SHP77 (cell line): Measurements from ENCODE around the gene SUN1.

Source experiments
- DNase-seq, 2 experiments: peaks; one replicate each; lab custom pipeline; 2025; lab: John Stamatoyannopoulos, UW

SUN1 gene

DNA sequence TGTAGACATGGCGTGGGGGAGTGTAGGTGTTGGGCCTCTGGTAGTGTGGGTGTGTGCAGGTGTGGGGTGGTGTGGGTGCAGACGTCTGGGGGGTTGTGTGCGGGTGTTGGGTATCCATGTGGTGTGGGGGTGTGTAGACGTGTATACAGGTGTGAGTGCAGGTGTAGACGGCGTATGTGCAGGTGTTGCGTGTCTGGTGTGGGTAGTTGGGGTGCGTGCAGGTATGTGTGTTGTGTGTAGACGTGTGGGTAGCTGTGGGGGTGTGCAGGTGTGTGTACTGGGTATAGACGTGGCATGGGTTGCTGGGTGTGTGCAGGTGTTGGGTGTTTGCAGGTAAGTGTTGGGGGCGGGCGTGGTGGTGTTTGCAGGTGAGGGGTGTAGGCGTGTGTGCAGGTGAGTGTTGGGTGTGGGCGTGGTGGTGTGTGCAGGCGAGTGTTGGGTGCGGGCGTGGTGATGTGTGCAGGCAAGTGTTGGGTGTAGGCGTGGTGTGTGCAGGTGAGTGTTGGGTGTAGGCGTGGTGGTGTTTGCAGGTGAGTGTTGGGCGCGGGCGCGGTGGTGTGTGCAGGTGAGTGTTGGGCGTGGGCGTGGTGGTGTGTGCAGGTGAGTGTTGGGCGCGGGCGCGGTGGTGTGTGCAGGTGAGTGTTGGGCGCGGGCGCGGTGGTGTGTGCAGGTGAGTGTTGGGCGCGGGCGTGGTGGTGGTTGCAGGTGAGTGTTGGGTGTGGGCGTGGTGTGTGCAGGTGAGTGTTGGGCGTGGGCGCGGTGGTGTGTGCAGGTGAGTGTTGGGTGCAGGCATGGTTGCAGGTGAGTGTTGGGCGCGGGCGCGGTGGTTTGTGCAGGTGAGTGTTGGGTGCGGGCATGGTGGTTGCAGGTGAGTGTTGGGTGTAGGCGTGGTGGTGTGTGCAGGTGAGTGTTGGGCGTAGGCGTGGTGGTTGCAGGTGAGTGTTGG lies 60.6 kb downstream of the SUN1 start:
- DNase-seq: no peak

DNA sequence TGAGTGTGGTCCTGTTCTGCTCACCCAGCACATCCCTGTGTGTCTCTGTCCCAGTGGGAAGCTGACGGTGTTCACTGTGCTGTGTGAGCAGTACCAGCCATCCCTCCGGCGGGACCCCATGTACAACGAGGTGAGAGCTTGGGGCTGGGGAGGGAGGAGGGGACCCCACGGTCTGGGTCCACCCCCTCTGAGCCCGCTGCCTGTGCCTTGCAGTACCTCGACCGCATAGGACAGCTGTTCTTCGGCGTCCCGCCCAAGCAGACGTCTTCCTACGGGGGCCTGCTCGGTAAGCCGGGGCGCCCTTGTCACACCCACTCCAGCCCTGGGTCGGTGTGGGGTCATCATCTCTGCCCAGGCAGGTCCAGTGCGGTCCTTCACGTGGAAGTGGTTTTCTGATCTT lies 61.4 kb downstream of the SUN1 start:
- no peak for DNase-seq

GRCh38 chr7:894164-894867 lies 62.0 kb downstream of the SUN1 start:
- no peak for DNase-seq

- no peak for DNase-seq
Measured at GRCh38 chr7:894927-895450, 62.7 kb downstream of the SUN1 start.

GRCh38 chr7:895451-896052 lies 63.3 kb downstream of the SUN1 start:
- no peak for DNase-seq

GRCh38 chr7:896346-897075 lies 64.2 kb downstream of the SUN1 start:
- no peak for DNase-seq

- DNase-seq: no peak
Measured at GRCh38 chr7:897086-897485, 64.8 kb downstream of the SUN1 start.

DNA sequence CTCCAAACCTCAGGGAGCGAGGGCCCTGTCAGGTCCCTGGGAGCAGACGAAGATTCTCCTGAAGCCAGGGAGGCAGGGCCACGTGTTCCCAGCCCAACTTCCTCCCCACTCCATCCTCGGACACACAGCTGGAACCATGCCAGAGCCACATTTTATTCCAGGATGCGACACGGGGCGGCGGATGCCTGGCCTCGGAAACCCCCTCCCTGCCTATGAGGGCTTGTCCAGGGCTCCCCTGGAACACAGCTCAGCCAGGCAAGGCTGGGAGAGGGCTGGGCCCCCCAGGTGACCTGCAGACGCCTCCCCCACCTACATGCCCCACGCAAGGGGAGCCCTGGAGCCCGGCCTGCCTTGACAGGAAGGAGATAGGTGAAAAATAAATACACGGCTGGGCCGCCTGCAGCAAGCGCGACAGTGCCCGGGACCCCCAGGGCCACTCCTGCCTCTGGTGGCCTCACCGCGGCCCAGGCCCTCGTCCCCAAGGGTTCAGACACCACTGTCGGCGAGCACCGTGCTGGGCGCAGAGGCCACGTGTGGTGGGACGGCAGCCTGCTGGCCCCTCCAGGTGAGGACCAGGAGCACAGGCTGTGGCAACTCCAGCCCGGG lies 65.6 kb downstream of the SUN1 start:
- DNase-seq: peak in 1 of 2 experiments; percentile 25

DNA sequence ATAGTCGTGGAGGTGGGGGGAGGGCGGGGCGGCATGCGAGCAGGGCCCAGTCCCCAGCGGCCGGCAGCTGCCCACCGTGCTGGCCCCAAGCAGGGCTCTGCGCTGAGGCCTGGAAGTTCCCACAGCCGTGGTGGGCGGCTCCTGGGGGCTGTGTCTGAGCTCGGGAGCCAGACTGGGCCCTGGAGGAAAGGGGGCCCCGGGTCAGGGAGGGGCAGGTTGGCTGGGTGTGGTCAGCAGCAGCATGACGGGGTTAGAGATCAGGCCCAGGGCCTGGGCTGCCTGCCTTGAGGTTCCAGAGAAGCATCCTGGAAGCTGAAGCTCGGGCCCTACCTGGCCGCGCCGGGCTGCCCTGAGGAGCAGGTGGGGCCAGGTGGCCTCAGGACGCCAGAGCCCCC lies 66.2 kb downstream of the SUN1 start:
- no peak for DNase-seq

GRCh38 chr7:898855-899681 lies 66.8 kb downstream of the SUN1 start:
- no peak for DNase-seq

DNA sequence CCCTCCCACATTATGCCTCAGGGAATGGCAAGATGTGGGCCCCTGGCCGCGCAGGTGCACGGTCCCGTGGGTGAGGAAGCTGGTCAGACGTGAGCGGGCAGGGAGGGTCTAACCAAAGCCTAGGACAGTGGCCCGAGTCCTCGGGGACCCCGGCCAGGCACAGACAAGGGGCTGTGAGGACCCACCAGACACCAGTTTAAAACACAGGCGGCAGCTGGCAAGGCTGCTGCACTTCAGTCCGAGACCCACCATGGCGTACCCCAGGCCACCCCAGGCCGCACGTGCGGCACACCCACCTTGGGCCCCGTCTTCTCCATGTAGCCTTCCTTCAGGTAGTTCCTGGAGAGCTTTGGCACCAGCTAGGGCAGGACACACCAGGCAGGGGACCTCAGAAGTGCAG lies 67.5 kb downstream of the SUN1 start:
- no peak for DNase-seq

- peak in 1 of 2 experiments; percentile 15 for DNase-seq
Measured at GRCh38 chr7:900331-901040, 68.2 kb downstream of the SUN1 start.

- no peak for DNase-seq
Measured at GRCh38 chr7:901041-901387, 68.7 kb downstream of the SUN1 start.

GRCh38 chr7:901388-902154 lies 69.3 kb downstream of the SUN1 start:
- DNase-seq: peak; percentile 94 to 96

DNA sequence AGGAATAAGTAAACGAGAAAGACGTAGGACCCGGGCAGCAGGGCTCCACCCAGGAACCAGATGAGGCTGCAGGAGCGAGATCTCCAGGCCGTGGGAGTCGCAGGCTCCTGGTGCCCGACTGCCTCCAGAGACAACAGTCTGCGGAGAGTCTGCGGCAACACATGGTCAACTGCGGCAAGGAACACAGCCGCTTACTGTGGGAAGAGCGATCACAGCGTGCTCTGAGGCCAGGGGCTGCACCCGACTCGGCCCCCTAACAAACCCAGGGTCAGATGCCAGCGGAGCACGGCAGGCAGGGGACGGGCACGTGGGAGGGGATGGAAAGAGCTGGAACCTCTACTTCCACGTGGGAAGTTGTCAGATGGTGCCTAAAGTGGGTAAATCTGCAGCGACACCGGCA lies 70.7 kb downstream of the SUN1 start:
- DNase-seq: no peak

GRCh38 chr7:903921-904755 lies 71.9 kb downstream of the SUN1 start:
- peak in 1 of 2 experiments; percentile 28 for DNase-seq

GRCh38 chr7:904847-905246 lies 72.6 kb downstream of the SUN1 start:
- DNase-seq: no peak

- no peak for DNase-seq
Measured at GRCh38 chr7:906776-907157, 74.5 kb downstream of the SUN1 start.
